Activated T-cell treated with anti-CD3 and anti-CD28 coated beads, Interleukin-2, amount 50 U/mL, for 72 hours (primary cell): ENCODE measurements around the gene ADSS1. TPM values are rescaled to one million over a fixed set of nuclear protein-coding genes. Genes with fewer than 3 reads are reported as not detected.

Experiments
- ATAC-seq, 2 donors: fragments of 150-1000 bp; cut with Tn5 transposase; replicated peaks in 1 of 2; 2 replicates each; pipeline ENCODE4 v1.10.0; 2021; ENCODE audit warnings: moderate library complexity in 2 of 2, mild to moderate bottlenecking in 1 of 2
- DNase-seq, 2 donors: peaks; one replicate each; pipeline ENCODE4 v3.0.0; 2021 to 2022; ENCODE audit warnings: mixed read lengths in 1 of 2
- H3K27ac Mint-ChIP-seq: one replicate; pipeline ENCODE4 v1.8.0; 2022; ENCODE audit warnings: mild to moderate bottlenecking, moderate library complexity, mixed read lengths
- H3K27me3 Mint-ChIP-seq: one replicate; pipeline ENCODE4 v1.8.0; 2022; ENCODE audit warnings: low read depth, mixed read lengths
- H3K36me3 Mint-ChIP-seq, 2 donors: one replicate each; pipeline ENCODE4 v1.8.0; 2022; ENCODE audit warnings: mixed read lengths in 2 of 2, mild to moderate bottlenecking in 1 of 2; ENCODE audit not compliant: insufficient read depth in 2 of 2
- H3K4me1 Mint-ChIP-seq: one replicate; pipeline ENCODE4 v1.8.0; 2022; ENCODE audit warnings: low read depth, mixed read lengths
- H3K4me3 Mint-ChIP-seq, 2 donors: one replicate each; pipeline ENCODE4 v1.8.0; 2022; ENCODE audit warnings: mild to moderate bottlenecking in 2 of 2, mixed read lengths in 2 of 2, moderate library complexity in 2 of 2
- H3K9me3 Mint-ChIP-seq, 2 donors: one replicate each; pipeline ENCODE4 v1.8.0; 2022; ENCODE audit warnings: mixed read lengths in 2 of 2
- total RNA-seq, 2 donors: library from RNA; stranded (reverse); gene quantifications; one replicate each; pipeline ENCODE4 v1.2.3, GENCODE V29; 2022

ADSS1 gene
- total RNA-seq, 2 donors from 2014 or later: 4.6 to 6.1 TPM

GRCh38 chr14:104699426-104699748 lies 24.6 kb upstream of the ADSS1 start:
- H3K36me3 Mint-ChIP-seq: peaks cover 0 to 4% of the 10 kb centered on the region in 2 donors
- ATAC-seq (no peak), DNase-seq (no peak)
- no peak overlapping the region for H3K4me3 Mint-ChIP-seq
- no peaks in the 10 kb centered on the region for H3K9me3 Mint-ChIP-seq
- no peaks in the 10 kb centered on the region for H3K27me3 Mint-ChIP-seq
- H3K27ac Mint-ChIP-seq: no peak overlapping the region
- peaks cover 17% of the 10 kb centered on the region for H3K4me1 Mint-ChIP-seq

GRCh38 chr14:104700225-104700651 lies 23.8 kb upstream of the ADSS1 start:
- no peak overlapping the region for H3K4me3 Mint-ChIP-seq

GRCh38 chr14:104700747-104701217 lies 23.2 kb upstream of the ADSS1 start:
- H3K4me1 Mint-ChIP-seq: peaks cover 6% of the 10 kb centered on the region
- H3K9me3 Mint-ChIP-seq: no peaks in the 10 kb centered on the region
- no peak overlapping the region for H3K27ac Mint-ChIP-seq
- ATAC-seq (no peak), DNase-seq (no peak)
- peaks cover 0 to 4% of the 10 kb centered on the region in 2 donors for H3K36me3 Mint-ChIP-seq
- H3K4me3 Mint-ChIP-seq: no peak overlapping the region
- H3K27me3 Mint-ChIP-seq: no peaks in the 10 kb centered on the region

More at GRCh38 chr14:104700225-104700651, 23.8 kb upstream of the ADSS1 start:
- Mint-ChIP-seq H3K36me3 (peaks cover 0 to 4% of the 10 kb centered on the region in 2 donors), H3K4me1 (peaks cover 9% of the 10 kb centered on the region), H3K27me3 (no peaks in the 10 kb centered on the region), H3K9me3 (no peaks in the 10 kb centered on the region), H3K27ac (no peak overlapping the region)
- ATAC-seq: no peak
- DNase-seq: no peak

GRCh38 chr14:104701383-104702076 lies 22.5 kb upstream of the ADSS1 start:
- Mint-ChIP-seq H3K27me3 (no peaks in the 10 kb centered on the region), H3K36me3 (peaks cover 0 to 4% of the 10 kb centered on the region in 2 donors), H3K4me3 (no peak overlapping the region), H3K4me1 (no peaks in the 10 kb centered on the region), H3K27ac (no peak overlapping the region), H3K9me3 (no peaks in the 10 kb centered on the region)
- DNase-seq: no peak
- ATAC-seq: no peak

GRCh38 chr14:104702106-104702505 lies 21.9 kb upstream of the ADSS1 start:
- Mint-ChIP-seq H3K27ac (no peak overlapping the region), H3K4me3 (no peak overlapping the region), H3K36me3 (peaks cover 0 to 4% of the 10 kb centered on the region in 2 donors), H3K27me3 (no peaks in the 10 kb centered on the region), H3K9me3 (no peaks in the 10 kb centered on the region), H3K4me1 (no peaks in the 10 kb centered on the region)
- no peak for ATAC-seq
- no peak for DNase-seq

GRCh38 chr14:104702673-104703072 lies 21.4 kb upstream of the ADSS1 start:
- H3K27ac Mint-ChIP-seq: no peak overlapping the region
- H3K27me3 Mint-ChIP-seq: no peaks in the 10 kb centered on the region
- H3K4me3 Mint-ChIP-seq: no peak overlapping the region
- H3K36me3 Mint-ChIP-seq: peaks cover 0 to 4% of the 10 kb centered on the region in 2 donors
- ATAC-seq: no peak
- no peaks in the 10 kb centered on the region for H3K9me3 Mint-ChIP-seq
- no peak for DNase-seq
- no peaks in the 10 kb centered on the region for H3K4me1 Mint-ChIP-seq

- H3K36me3 Mint-ChIP-seq: peaks cover 0 to 4% of the 10 kb centered on the region in 2 donors
- H3K27ac Mint-ChIP-seq: no peak overlapping the region
- ATAC-seq (no peak), DNase-seq (no peak)
- H3K4me3 Mint-ChIP-seq: no peak overlapping the region
- H3K9me3 Mint-ChIP-seq: no peaks in the 10 kb centered on the region
- H3K27me3 Mint-ChIP-seq: no peaks in the 10 kb centered on the region
- H3K4me1 Mint-ChIP-seq: no peaks in the 10 kb centered on the region
Observed at GRCh38 chr14:104703269-104703668, 20.8 kb upstream of the ADSS1 start.

GRCh38 chr14:104704252-104704651 lies 19.8 kb upstream of the ADSS1 start:
- no peak for DNase-seq
- Mint-ChIP-seq H3K36me3 (peaks cover 0 to 4% of the 10 kb centered on the region in 2 donors), H3K4me1 (no peaks in the 10 kb centered on the region), H3K4me3 (no peak overlapping the region), H3K27ac (no peak overlapping the region), H3K27me3 (no peaks in the 10 kb centered on the region), H3K9me3 (no peaks in the 10 kb centered on the region)
- ATAC-seq: no peak

- Mint-ChIP-seq H3K36me3 (peaks cover 0 to 4% of the 10 kb centered on the region in 2 donors), H3K27ac (no peak overlapping the region), H3K27me3 (no peaks in the 10 kb centered on the region), H3K9me3 (no peaks in the 10 kb centered on the region), H3K4me1 (no peaks in the 10 kb centered on the region), H3K4me3 (no peak overlapping the region)
- ATAC-seq: peak in 1 of 2 donors; percentile 20
- no peak for DNase-seq
Observed at GRCh38 chr14:104705340-104706047, 18.5 kb upstream of the ADSS1 start.

GRCh38 chr14:104706733-104707607 lies 17.1 kb upstream of the ADSS1 start:
- Mint-ChIP-seq H3K27me3 (no peaks in the 10 kb centered on the region), H3K4me1 (no peaks in the 10 kb centered on the region), H3K27ac (no peak overlapping the region), H3K9me3 (no peaks in the 10 kb centered on the region), H3K4me3 (no peak overlapping the region), H3K36me3 (peaks cover 0 to 4% of the 10 kb centered on the region in 2 donors)
- DNase-seq: no peak
- no peak for ATAC-seq

- ATAC-seq (no peak), DNase-seq (no peak)
- no peaks in the 10 kb centered on the region for H3K27me3 Mint-ChIP-seq
- no peak overlapping the region for H3K27ac Mint-ChIP-seq
- no peak overlapping the region for H3K4me3 Mint-ChIP-seq
- H3K9me3 Mint-ChIP-seq: no peaks in the 10 kb centered on the region
- H3K4me1 Mint-ChIP-seq: no peaks in the 10 kb centered on the region
- peaks cover 0 to 4% of the 10 kb centered on the region in 2 donors for H3K36me3 Mint-ChIP-seq
Observed at GRCh38 chr14:104707608-104708595, 16.1 kb upstream of the ADSS1 start.

GRCh38 chr14:104708606-104709268 lies 15.3 kb upstream of the ADSS1 start:
- no peaks in the 10 kb centered on the region for H3K4me1 Mint-ChIP-seq
- H3K27me3 Mint-ChIP-seq: no peaks in the 10 kb centered on the region
- no peaks in the 10 kb centered on the region for H3K9me3 Mint-ChIP-seq
- peak; percentile 69 to 74 for ATAC-seq
- peak; percentile 69 to 79 for DNase-seq
- H3K36me3 Mint-ChIP-seq: peaks cover 0 to 4% of the 10 kb centered on the region in 2 donors
- no peak overlapping the region for H3K4me3 Mint-ChIP-seq
- H3K27ac Mint-ChIP-seq: no peak overlapping the region
